Omental fat pad (tissue), 4 donors: Measurements from ENCODE around the gene GLRA3. TPM values are rescaled to one million over a fixed set of nuclear protein-coding genes. Genes with fewer than 3 reads are reported as not detected.

Experiments used
- ATAC-seq: fragments of 150-250 bp; one replicate; pipeline ENCODE4 v1.9.1; 2016; ENCODE audit warnings: mild to moderate bottlenecking, moderate library complexity; ENCODE audit not compliant: low FRiP score
- DNase-seq: peaks from one replicate; pipeline ENCODE4 v3.0.0-alpha.2; 2019; ENCODE audit warnings: low spot score
- total RNA-seq, 4 donors: library from RNA; depleted of rRNA; stranded (reverse); fragments of >200 nt; gene quantifications; one replicate each; pipeline ENCODE4 v1.1.0, GENCODE V29; 2016
- TF ChIP-seq, protein P1 (sequence below), 3 donors: fragments of 450-650 bp; IDR thresholded peaks; one replicate each; pipeline ENCODE4 v1.5.1; 2016 to 2017; ENCODE audit warnings: antibody characterized with exemption in 3 of 3, mild to moderate bottlenecking in 3 of 3, moderate library complexity in 2 of 3

Gene GLRA3
- total RNA-seq, 4 donors from 2014 or later = not detected

DNA sequence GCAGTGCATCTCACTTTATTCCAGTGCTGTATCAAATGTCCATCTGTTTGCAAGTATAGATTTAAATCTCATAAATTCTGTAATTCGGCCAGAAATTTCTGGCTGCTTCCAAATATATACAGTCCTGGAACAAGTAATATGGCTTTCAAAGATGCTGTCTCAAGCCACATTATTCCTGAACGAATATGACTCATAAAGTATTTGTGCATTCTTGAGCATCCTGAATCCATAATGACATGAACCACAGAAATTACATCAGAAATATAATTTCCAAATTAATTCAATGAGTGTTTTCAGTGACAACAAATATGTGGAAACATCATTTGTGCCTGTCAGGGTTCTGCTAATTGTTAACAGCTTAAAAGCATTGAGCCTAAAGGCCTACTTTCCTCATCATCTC is 165.8 kb downstream of the GLRA3 start:
- ATAC-seq (no peak), DNase-seq (no peak)
- TF ChIP-seq, protein P1, sequence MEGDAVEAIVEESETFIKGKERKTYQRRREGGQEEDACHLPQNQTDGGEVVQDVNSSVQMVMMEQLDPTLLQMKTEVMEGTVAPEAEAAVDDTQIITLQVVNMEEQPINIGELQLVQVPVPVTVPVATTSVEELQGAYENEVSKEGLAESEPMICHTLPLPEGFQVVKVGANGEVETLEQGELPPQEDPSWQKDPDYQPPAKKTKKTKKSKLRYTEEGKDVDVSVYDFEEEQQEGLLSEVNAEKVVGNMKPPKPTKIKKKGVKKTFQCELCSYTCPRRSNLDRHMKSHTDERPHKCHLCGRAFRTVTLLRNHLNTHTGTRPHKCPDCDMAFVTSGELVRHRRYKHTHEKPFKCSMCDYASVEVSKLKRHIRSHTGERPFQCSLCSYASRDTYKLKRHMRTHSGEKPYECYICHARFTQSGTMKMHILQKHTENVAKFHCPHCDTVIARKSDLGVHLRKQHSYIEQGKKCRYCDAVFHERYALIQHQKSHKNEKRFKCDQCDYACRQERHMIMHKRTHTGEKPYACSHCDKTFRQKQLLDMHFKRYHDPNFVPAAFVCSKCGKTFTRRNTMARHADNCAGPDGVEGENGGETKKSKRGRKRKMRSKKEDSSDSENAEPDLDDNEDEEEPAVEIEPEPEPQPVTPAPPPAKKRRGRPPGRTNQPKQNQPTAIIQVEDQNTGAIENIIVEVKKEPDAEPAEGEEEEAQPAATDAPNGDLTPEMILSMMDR (IDR thresholded peaks at IDR 0.05) = no peak

DNA sequence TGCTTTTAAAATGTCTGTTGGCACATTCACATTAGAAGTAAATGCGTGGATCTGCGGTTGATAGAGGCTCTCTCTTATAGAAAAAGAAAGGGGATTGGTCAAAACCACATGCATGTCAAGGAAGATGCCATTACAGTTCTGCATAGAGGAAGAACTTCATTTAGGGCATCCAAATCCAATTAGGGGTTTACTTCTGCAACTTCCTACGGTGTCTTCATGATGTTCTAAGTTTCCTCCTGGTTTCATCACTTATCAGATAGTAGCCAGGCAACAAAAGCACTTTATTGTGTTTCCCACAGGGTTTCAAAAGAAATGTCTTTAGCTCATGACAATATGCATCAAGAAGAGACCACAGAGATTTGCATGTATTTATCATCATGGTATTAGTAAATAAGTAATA is 170.8 kb downstream of the GLRA3 start:
- TF ChIP-seq, protein P1 (IDR thresholded peaks at IDR 0.05) = no peak
- ATAC-seq (no peak), DNase-seq (no peak)

DNA sequence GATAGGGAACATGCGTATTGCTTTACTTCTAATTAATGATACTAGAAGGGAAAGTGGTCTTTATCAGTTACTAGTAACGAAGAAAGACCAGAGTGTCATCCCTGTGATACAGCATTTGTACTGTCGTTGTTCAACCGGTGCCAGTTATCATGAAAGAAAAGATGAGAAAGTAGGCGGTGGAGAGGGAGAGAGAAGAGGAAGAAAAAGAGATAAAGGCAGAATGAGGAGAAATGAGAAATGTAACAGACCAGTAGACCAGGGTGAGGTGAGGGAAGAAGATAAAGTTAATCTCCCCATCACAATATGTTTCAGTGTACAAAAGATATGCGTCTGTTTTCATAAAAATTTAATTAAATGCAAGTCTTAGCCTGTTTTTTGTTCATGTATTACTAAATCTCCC is 171.6 kb downstream of the GLRA3 start:
- DNase-seq (no peak), ATAC-seq (no peak)
- TF ChIP-seq, protein P1 (IDR thresholded peaks at IDR 0.05) = no peak

DNA sequence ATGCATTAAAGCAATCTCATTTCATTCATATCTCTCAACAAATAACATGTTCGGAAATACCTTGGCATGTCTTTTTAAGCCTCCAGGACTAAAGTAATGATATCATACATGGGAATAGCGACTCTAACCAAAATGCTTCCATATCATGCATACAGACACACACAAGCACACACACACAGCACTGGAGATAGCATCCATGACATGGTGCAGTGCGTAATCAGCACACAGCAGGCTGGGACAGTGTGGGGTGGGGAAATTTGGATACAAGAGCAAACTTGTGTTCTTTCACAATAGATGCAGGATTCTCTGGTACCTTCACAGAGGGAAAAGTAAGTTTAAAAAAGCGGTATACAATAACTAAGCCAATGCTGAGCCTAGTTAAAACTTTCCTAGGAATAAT is 174.4 kb downstream of the GLRA3 start:
- DNase-seq = no peak
- TF ChIP-seq, protein P1 (IDR thresholded peaks at IDR 0.05) = no peak
- ATAC-seq = no peak

DNA sequence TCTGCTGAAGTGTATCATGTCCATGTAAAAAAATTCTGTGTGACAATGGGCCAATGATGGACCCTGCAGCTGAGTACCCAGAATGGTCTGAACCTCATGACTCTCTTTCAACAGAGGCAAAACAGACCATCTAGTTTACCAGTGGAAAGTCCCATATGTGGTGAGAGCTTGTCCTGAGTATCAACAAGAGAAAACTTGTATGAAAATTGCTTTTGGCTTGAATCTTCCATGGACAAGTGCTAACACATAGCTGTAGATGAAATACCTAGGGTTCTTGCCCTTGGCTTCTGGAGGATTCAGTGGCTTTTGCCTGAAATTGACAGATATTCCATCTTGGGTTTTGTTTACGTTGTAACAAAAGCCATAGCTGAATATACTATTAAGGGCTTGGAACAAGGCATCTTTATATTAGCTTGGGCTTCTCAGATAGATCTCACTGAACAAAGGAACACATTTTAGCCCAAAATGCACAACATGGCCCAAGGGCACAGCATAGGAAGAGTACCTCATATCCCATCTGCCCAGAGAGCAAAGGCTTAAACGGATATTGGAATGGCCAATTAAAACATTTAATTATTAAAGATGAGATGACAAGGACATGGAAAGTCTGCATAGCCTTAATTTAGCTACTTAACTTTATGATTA is 178.2 kb downstream of the GLRA3 start:
- TF ChIP-seq, protein P1 (IDR thresholded peaks at IDR 0.05) = no peak
- ATAC-seq (no peak), DNase-seq (no peak)

DNA sequence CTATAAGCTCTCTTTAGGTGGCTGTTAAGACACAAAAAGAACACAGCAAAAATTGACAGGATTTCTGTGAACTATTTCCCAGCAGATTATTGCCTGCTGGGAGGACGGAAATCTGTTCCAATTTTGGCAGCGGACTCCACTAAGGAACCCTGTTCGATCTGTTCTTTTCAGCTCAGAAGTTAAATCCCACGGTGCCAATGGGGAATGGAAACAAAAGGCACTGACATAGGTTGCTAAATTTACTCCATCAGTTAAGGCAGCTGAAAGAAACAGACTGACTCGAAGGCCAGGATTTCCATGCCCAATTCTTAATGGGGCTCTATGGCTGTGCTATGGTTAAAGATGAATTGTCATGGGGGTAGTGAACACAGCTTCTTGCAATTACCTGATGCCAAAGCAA is 180.2 kb downstream of the GLRA3 start:
- DNase-seq (no peak), ATAC-seq (no peak)
- TF ChIP-seq, protein P1 (IDR thresholded peaks at IDR 0.05) = no peak

DNA sequence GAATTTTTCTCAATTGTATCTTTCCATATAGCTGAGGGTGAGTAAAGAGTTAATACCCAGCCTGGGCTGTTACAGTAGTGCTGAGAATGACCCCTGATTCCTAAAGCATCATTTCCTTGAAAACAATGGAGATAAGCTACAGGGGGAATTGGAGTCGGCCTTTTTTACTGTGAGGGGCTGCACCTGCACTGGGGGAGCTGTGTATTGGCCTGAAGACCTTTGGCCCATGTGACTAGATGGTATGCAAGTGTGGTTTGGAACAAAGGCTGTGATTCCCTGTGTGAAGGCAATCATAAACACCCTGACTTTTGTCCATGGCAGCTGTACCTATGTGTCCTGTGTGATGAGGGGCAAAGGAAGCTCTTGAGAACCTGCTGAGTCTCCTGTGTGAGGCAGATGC is 182.7 kb downstream of the GLRA3 start:
- ATAC-seq (no peak), DNase-seq (no peak)
- TF ChIP-seq, protein P1 (IDR thresholded peaks at IDR 0.05) = no peak
